HepG2 (cell line): ENCODE data around the gene C5orf47. TPM values are rescaled to one million over a fixed set of nuclear protein-coding genes. Genes with fewer than 3 reads are reported as not detected.

Experiments used
- FOXP4 ChIP-seq: sonication (generic); formaldehyde crosslinking; IDR thresholded peaks from 2 replicates; pipeline ENCODE4 v1.4.0; 2020; ENCODE audit warnings: missing genetic modification reagents
- FUBP1 ChIP-seq: sonication (generic); formaldehyde crosslinking; IDR thresholded peaks from 2 replicates; pipeline ENCODE4 v1.5.1; 2020; ENCODE audit warnings: missing genetic modification reagents, mild to moderate bottlenecking, borderline replicate concordance
- HES4 ChIP-seq: sonication (generic); formaldehyde crosslinking; IDR thresholded peaks from 2 replicates; pipeline ENCODE4 v1.9.0; 2021; ENCODE audit warnings: mild to moderate bottlenecking, missing genetic modification reagents, borderline replicate concordance
- IKZF4 ChIP-seq: sonication (generic); formaldehyde crosslinking; IDR thresholded peaks from 2 replicates; pipeline ENCODE4 v1.5.1; 2020; ENCODE audit warnings: borderline replicate concordance, mild to moderate bottlenecking, low read depth, missing genetic modification reagents; ENCODE audit errors: not compliant biosample characterization
- KDM4B ChIP-seq: sonication (generic); formaldehyde crosslinking; IDR thresholded peaks from 2 replicates; pipeline ENCODE4 v1.4.0; 2020; ENCODE audit warnings: missing genetic modification reagents
- MIXL1 ChIP-seq: IDR thresholded peaks from 2 replicates; pipeline ENCODE4 v1.6.1; 2016
- NFE2 ChIP-seq: sonication (generic); formaldehyde crosslinking; IDR thresholded peaks from 2 replicates; pipeline ENCODE4 v1.4.0; 2020; ENCODE audit warnings: missing genetic modification reagents
- NR0B2 ChIP-seq: sonication (generic); formaldehyde crosslinking; IDR thresholded peaks from 2 replicates; pipeline ENCODE4 v1.4.0; 2020; ENCODE audit warnings: mild to moderate bottlenecking, missing genetic modification reagents
- SIX4 ChIP-seq: sonication (generic); formaldehyde crosslinking; IDR thresholded peaks from 2 replicates; pipeline ENCODE4 v1.4.0; 2020; ENCODE audit warnings: missing genetic modification reagents
- STAT5B ChIP-seq: sonication (generic); formaldehyde crosslinking; IDR thresholded peaks from 2 replicates; pipeline ENCODE4 v1.4.0; 2020; ENCODE audit warnings: missing genetic modification reagents
- ZBTB33 ChIP-seq: sonication (generic); formaldehyde crosslinking; IDR thresholded peaks from 2 replicates; pipeline ENCODE4 v1.4.0; 2020; ENCODE audit warnings: missing genetic modification reagents
- ZFY ChIP-seq: sonication (generic); formaldehyde crosslinking; IDR thresholded peaks from 2 replicates; pipeline ENCODE4 v1.4.0; 2020; ENCODE audit warnings: missing genetic modification reagents
- ZNF20 ChIP-seq: sonication (generic); formaldehyde crosslinking; IDR thresholded peaks from 2 replicates; pipeline ENCODE4 v1.4.0; 2020; ENCODE audit warnings: mild to moderate bottlenecking, moderate library complexity, missing genetic modification reagents
- ZNF331 ChIP-seq: sonication (generic); formaldehyde crosslinking; IDR thresholded peaks from 2 replicates; pipeline ENCODE4 v1.4.0; 2020; ENCODE audit warnings: missing genetic modification reagents
- ZNF34 ChIP-seq: sonication (generic); formaldehyde crosslinking; IDR thresholded peaks from 2 replicates; pipeline ENCODE4 v1.4.0; 2020; ENCODE audit warnings: mild to moderate bottlenecking, missing genetic modification reagents, borderline replicate concordance
- polyA plus RNA-seq, 8 experiments: library from polyadenylated mRNA; depleted of rRNA in 3 of 8; stranded (reverse) in 7 of 8; unstranded in 1 of 8; fragments of >200 nt; fragmentation: Illumina TruSeq in 4 of 8; extraction: Trizol in 4 of 8; gene quantifications; 2 replicates each; pipeline versions ENCODE4 v1.2.1 to v1.2.3, GENCODE V29; 2011 to 2016; ENCODE audit warnings: low read depth in 4 of 8, missing spikeins in 1 of 8, mixed read lengths in 1 of 8; ENCODE audit not compliant: insufficient read depth in 1 of 8
- total RNA-seq, 5 experiments: library from RNA; depleted of rRNA; stranded (reverse); fragments of >200 nt; fragmentation: Illumina TruSeq; extraction: Trizol; gene quantifications; 2 replicates each; pipeline ENCODE4 v1.2.3, GENCODE V29; 2016; ENCODE audit warnings: low read depth in 1 of 5
- TF ChIP-seq, protein P1 (sequence below): sonication (generic); formaldehyde crosslinking; IDR thresholded peaks from 2 replicates; pipeline ENCODE4 v1.5.0; 2020; ENCODE audit warnings: mild to moderate bottlenecking, missing genetic modification reagents
- TF ChIP-seq, protein P2 (sequence below): sonication (generic); formaldehyde crosslinking; IDR thresholded peaks from 2 replicates; pipeline ENCODE4 v1.5.1; 2020; ENCODE audit warnings: mild to moderate bottlenecking, missing genetic modification reagents
- TF ChIP-seq, protein P3 (sequence below): sonication (generic); formaldehyde crosslinking; IDR thresholded peaks from 2 replicates; pipeline ENCODE4 v1.5.0; 2020; ENCODE audit warnings: missing genetic modification reagents, mild to moderate bottlenecking, borderline replicate concordance

C5orf47 gene
- total and polyA plus RNA-seq, 2 of the 13 experiments (the other 11 are each of a cell fraction or from before 2014, with no cell fraction given), result not detected

DNA sequence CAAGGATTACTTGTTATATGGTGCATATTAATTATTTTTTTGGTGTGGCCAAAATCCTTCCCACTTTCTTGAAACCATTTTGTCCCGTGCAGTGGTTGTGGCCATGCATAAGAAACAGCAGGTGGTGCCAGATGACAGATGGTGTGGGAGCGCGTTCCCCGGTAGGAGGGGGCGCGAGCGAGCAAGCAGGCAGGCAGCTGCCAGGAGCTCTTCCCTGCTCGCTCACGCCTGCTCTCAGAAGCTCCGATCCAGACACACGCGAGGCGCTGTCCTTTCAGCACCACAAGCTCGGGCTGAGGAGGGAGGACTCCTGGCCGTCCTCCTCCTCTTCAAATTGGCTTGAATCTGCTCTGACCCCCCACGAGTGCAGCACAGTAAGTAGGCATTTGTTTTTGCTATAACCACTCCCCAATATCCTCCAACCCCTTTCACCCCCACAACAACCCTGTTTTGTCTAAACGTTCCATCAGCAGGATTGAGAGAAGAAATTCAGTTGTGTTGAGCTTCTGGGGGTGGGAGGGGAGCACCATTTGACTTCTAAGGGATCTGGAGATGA, 56.6 kb downstream of the C5orf47 start, which contains the start of gene NSG2 (continued):
- TF ChIP-seq NR0B2 (CRISPR knock-in tag) (no peak), STAT5B (CRISPR knock-in tag) (no peak), FOXP4 (CRISPR knock-in tag) (0 out of 2 replicates have a peak, but pooled peaks have one; percentile 30), ZFY (CRISPR knock-in tag) (no peak), IKZF4 (CRISPR knock-in tag) (peak; percentile 61), HES4 (peak; percentile 89), ZNF331 (CRISPR knock-in tag) (peak; percentile 78), SIX4 (0 out of 2 replicates have a peak, but pooled peaks have one; percentile 20), MIXL1 (CRISPR knock-in tag) (0 out of 2 replicates have a peak, but pooled peaks have one; percentile 36), ZNF34 (CRISPR knock-in tag) (no peak), KDM4B (0 out of 2 replicates have a peak, but pooled peaks have one; percentile 42), NFE2 (CRISPR knock-in tag) (no peak), FUBP1 (CRISPR knock-in tag) (no peak), ZBTB33 (CRISPR knock-in tag) (no peak), ZNF20 (CRISPR knock-in tag) (no peak)
- TF ChIP-seq, protein P1, sequence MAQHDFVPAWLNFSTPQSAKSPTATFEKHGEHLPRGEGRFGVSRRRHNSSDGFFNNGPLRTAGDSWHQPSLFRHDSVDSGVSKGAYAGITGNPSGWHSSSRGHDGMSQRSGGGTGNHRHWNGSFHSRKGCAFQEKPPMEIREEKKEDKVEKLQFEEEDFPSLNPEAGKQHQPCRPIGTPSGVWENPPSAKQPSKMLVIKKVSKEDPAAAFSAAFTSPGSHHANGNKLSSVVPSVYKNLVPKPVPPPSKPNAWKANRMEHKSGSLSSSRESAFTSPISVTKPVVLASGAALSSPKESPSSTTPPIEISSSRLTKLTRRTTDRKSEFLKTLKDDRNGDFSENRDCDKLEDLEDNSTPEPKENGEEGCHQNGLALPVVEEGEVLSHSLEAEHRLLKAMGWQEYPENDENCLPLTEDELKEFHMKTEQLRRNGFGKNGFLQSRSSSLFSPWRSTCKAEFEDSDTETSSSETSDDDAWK (CRISPR knock-in tag), result no peak
- TF ChIP-seq, protein P2, sequence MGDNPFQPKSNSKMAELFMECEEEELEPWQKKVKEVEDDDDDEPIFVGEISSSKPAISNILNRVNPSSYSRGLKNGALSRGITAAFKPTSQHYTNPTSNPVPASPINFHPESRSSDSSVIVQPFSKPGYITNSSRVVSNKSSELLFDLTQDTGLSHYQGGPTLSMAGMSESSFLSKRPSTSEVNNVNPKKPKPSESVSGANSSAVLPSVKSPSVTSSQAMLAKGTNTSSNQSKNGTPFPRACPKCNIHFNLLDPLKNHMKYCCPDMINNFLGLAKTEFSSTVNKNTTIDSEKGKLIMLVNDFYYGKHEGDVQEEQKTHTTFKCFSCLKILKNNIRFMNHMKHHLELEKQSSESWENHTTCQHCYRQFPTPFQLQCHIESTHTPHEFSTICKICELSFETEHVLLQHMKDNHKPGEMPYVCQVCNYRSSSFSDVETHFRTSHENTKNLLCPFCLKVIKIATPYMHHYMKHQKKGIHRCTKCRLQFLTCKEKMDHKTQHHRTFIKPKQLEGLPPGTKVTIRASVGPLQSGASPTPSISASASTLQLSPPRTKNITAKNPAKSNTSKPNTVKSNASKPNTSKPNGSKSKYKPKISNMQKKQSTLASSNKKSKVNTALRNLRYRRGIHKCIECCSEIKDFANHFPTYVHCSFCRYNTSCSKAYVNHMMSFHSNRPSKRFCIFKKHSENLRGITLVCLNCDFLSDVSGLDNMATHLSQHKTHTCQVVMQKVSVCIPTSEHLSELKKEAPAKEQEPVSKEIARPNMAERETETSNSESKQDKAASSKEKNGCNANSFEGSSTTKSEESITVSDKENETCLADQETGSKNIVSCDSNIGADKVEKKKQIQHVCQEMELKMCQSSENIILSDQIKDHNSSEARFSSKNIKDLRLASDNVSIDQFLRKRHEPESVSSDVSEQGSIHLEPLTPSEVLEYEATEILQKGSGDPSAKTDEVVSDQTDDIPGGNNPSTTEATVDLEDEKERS (CRISPR knock-in tag), result no peak
- TF ChIP-seq, protein P3, sequence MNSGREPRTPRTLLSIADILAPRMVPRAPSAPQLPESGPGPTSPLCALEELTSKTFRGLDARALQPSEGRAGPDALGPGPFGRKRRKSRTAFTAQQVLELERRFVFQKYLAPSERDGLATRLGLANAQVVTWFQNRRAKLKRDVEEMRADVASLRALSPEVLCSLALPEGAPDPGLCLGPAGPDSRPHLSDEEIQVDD (CRISPR knock-in tag), result no peak
